Activated CD8-positive, alpha-beta T cell treated with anti-CD3 and anti-CD28 coated beads for 36 hours (primary cell): ENCODE data around the gene FAM186B. TPM values are rescaled to one million over a fixed set of nuclear protein-coding genes. Genes with fewer than 3 reads are reported as not detected.
A peak's percentile ranks its signal among the peaks of the same experiment; 100 is the strongest.

ENCODE experiments used
- ATAC-seq: fragments of 200-7000 bp; cut with Tn5 transposase; one replicate; pipeline ENCODE4 v1.10.0; 2021; ENCODE audit warnings: mild to moderate bottlenecking, moderate library complexity
- CTCF ChIA-PET: fragments of 350-600 bp; sonication (Branson Sonifier 250); formaldehyde crosslinking; loops from one replicate; lab custom pipeline; 2021; ENCODE audit warnings: antibody characterized with exemption; lab: Charles Lee
- POLR2A ChIA-PET: fragments of 350-600 bp; sonication (Branson Sonifier 250); formaldehyde crosslinking; loops from one replicate; lab custom pipeline; 2021; ENCODE audit warnings: antibody characterized with exemption; lab: Charles Lee
- DNase-seq: peaks from one replicate; pipeline ENCODE4 v3.0.0-alpha.2; 2020
- H3K27ac Mint-ChIP-seq: one replicate; pipeline ENCODE4 v1.8.0; 2021; ENCODE audit warnings: mild to moderate bottlenecking, mixed read lengths
- H3K27me3 Mint-ChIP-seq: one replicate; pipeline ENCODE4 v1.8.0; 2021; ENCODE audit warnings: mixed read lengths
- H3K36me3 Mint-ChIP-seq: one replicate; pipeline ENCODE4 v1.8.0; 2021; ENCODE audit warnings: low read depth, mixed read lengths
- H3K4me1 Mint-ChIP-seq: one replicate; pipeline ENCODE4 v1.8.0; 2021; ENCODE audit warnings: low read depth, mixed read lengths
- H3K4me3 Mint-ChIP-seq: one replicate; pipeline ENCODE4 v1.8.0; 2021; ENCODE audit warnings: mild to moderate bottlenecking, moderate library complexity, mixed read lengths
- H3K9me3 Mint-ChIP-seq: one replicate; pipeline ENCODE4 v1.8.0; 2021; ENCODE audit warnings: mixed read lengths
- CTCF ChIP-seq: fragments of 200-600 bp; IDR thresholded peaks from one replicate; pipeline ENCODE4 v1.8.0; 2022; ENCODE audit warnings: antibody characterized with exemption, mild to moderate bottlenecking
- intact Hi-C: fragments of 100-400 bp; cut with micrococcal nuclease; formaldehyde crosslinking; loops from one replicate; pipeline ENCODE4 v1.10.0; 2022
- total RNA-seq, 2 experiments: library from RNA; stranded (reverse); gene quantifications; one replicate each; pipeline ENCODE4 v1.2.3, GENCODE V29; 2021

FAM186B gene
- total RNA-seq, 2 experiments from 2014 or later, result not detected

DNA sequence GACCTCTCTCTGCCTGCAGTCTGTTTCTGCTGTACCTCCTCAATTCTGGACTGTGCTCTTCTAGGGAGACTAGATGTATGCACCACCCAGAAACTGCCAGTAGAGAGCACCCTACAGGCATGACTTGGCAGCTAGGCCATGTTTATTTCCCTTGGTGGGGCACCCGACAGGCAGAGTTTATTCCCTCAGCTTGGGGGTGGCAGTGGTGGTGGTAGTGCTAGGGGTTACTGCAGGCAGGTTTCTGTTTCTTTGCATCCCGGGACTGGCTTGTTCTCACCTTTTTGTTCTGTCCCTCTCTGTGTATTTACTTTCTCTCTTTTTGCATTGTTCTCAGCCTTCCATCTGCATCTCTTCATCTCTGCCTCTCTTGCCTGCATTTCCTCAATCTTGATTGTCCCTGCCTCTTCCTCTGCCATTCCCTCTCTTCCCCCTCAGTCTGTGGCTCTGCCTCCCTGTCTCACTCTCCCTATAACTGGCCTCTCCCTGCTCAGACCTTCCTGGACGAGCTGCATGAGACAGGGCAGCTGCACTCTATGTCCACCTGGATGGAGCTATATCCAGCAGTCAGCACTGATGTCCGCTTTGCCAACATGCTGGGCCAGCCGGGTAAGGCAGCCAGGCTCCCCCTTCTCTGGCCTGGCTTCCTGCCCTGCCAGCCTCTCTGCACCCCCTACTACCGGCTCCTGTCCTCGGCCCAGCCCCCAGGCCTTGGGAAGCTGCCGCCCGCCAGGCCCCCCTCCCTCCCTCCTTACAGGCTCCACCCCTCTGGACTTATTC lies 31.7 kb upstream of the FAM186B start:
- DNase-seq (peak; percentile 84), ATAC-seq (peak; percentile 97)
- peaks cover 18% of the 10 kb centered on the region for H3K4me1 Mint-ChIP-seq
- POLR2A ChIA-PET, result interaction anchor here (0.6 to 2.4 kb wide), 8 partner anchors 13 to 229 kb away, joined by 3 to 9 read pairs (median 3); partner anchors contain the start of genes PRPF40B and TMBIM6
- no peak overlapping the region for H3K4me3 Mint-ChIP-seq
- CTCF ChIA-PET, result interaction anchor here (0.6 to 25.4 kb wide), 36 partner anchors 8 to 289 kb away, joined by 3 to 556 read pairs (median 5); partner anchors contain the start of genes FMNL3, PRPF40B and TMBIM6
- peak; percentile 67 for TF ChIP-seq CTCF
- H3K27ac Mint-ChIP-seq, result peak overlapping the region; percentile 60
- intact Hi-C loops, result no loop called here
- H3K9me3 Mint-ChIP-seq, result no peaks in the 10 kb centered on the region
- H3K27me3 Mint-ChIP-seq, result no peaks in the 10 kb centered on the region
- no peaks in the 10 kb centered on the region for H3K36me3 Mint-ChIP-seq

- Mint-ChIP-seq H3K27me3 (no peaks in the 10 kb centered on the region), H3K9me3 (no peaks in the 10 kb centered on the region), H3K4me1 (peaks cover 18% of the 10 kb centered on the region), H3K4me3 (no peak overlapping the region), H3K27ac (no peak overlapping the region), H3K36me3 (no peaks in the 10 kb centered on the region)
- intact Hi-C loops, result no loop called here
- TF ChIP-seq CTCF, result no peak
- ATAC-seq (no peak), DNase-seq (no peak)
- POLR2A ChIA-PET, result interaction anchor here (1.0 to 2.4 kb wide), 5 partner anchors 14 to 105 kb away, joined by 3 to 9 read pairs (median 3); partner anchors contain the start of genes PRPF40B and TMBIM6
- CTCF ChIA-PET, result interaction anchor here (0.6 to 25.4 kb wide), 30 partner anchors 9 to 289 kb away, joined by 3 to 556 read pairs (median 5); partner anchors contain the start of genes FMNL3, PRPF40B and TMBIM6
Observed at GRCh38 chr12:49636574-49636973, 31.1 kb upstream of the FAM186B start.

DNA sequence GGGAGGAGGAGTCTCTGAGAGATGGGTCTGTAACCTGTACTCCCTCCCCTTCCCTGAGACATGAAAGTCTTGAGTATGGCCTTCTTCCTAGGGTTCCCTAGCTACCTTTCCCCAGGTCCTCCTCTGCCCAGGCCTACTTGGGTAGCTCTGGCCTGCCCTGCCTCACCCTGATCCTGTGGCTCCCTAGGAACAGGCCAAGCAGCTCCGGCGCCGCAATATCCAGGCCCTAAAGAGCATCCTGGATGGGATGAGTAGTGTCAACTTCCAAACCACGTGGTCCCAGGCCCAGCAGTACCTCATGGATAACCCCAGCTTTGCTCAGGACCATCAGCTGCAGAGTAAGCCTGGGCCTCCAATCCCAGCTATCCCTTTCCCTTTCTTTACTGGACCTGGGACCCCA lies 30.2 kb upstream of the FAM186B start:
- ChIA-PET POLR2A (interaction anchor here (0.8 to 1.6 kb wide), 3 partner anchors 8 to 72 kb away, joined by 3 read pairs; no protein-coding TSS in a partner anchor), CTCF (interaction anchor here (0.9 to 25.4 kb wide), 17 partner anchors 9 to 274 kb away, joined by 3 to 556 read pairs (median 9); partner anchors contain the start of genes FMNL3, PRPF40B and TMBIM6)
- Mint-ChIP-seq H3K4me3 (no peak overlapping the region), H3K27ac (no peak overlapping the region), H3K4me1 (peaks cover 18% of the 10 kb centered on the region), H3K9me3 (no peaks in the 10 kb centered on the region), H3K27me3 (no peaks in the 10 kb centered on the region), H3K36me3 (no peaks in the 10 kb centered on the region)
- DNase-seq (no peak), ATAC-seq (no peak)
- no peak for TF ChIP-seq CTCF
- intact Hi-C loops, result no loop called here

DNA sequence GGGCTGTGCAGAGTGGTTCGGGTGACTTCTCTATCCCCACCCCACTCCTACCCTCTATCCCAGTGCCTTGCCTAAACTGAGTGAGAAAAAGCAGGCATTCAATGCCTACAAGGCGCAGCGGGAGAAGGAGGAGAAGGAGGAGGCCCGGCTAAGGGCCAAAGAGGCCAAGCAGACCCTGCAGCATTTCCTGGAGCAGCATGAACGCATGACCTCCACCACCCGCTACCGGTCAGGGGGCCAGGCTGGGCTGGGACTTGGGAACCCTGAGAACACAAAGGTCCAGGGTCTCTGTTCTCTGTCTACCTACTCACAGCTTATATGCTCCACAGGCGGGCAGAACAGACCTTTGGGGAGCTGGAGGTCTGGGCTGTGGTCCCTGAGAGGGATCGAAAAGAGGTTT lies 29.6 kb upstream of the FAM186B start:
- Mint-ChIP-seq H3K36me3 (no peaks in the 10 kb centered on the region), H3K4me3 (no peak overlapping the region), H3K27me3 (no peaks in the 10 kb centered on the region), H3K4me1 (peaks cover 18% of the 10 kb centered on the region), H3K9me3 (no peaks in the 10 kb centered on the region), H3K27ac (no peak overlapping the region)
- intact Hi-C loops, result no loop called here
- ATAC-seq (no peak), DNase-seq (no peak)
- ChIA-PET POLR2A (interaction anchor here (0.8 to 1.6 kb wide), 3 partner anchors 8 to 73 kb away, joined by 3 read pairs; no protein-coding TSS in a partner anchor), CTCF (interaction anchor here (0.9 to 25.4 kb wide), 9 partner anchors 10 to 143 kb away, joined by 3 to 556 read pairs (median 12); partner anchors contain the start of genes FMNL3, PRPF40B and TMBIM6)
- TF ChIP-seq CTCF, result no peak
